HG03095 (cell line): Measurements from ENCODE around the gene RPN2.
A peak's percentile ranks its signal among the peaks of the same experiment; 100 is the strongest.
"Not testable (repeated sequence)": the region's sequence is repeated elsewhere in the genome, so short reads cannot be mapped to it uniquely, and the experiment has no call there.

Experiments
- ATAC-seq: cut with Tn5 transposase; IDR thresholded peaks from one replicate; pipeline ENCODE4 v1.9.1; 2021; ENCODE audit warnings: moderate library complexity; ENCODE audit not compliant: unreplicated experiment

Gene RPN2

DNA sequence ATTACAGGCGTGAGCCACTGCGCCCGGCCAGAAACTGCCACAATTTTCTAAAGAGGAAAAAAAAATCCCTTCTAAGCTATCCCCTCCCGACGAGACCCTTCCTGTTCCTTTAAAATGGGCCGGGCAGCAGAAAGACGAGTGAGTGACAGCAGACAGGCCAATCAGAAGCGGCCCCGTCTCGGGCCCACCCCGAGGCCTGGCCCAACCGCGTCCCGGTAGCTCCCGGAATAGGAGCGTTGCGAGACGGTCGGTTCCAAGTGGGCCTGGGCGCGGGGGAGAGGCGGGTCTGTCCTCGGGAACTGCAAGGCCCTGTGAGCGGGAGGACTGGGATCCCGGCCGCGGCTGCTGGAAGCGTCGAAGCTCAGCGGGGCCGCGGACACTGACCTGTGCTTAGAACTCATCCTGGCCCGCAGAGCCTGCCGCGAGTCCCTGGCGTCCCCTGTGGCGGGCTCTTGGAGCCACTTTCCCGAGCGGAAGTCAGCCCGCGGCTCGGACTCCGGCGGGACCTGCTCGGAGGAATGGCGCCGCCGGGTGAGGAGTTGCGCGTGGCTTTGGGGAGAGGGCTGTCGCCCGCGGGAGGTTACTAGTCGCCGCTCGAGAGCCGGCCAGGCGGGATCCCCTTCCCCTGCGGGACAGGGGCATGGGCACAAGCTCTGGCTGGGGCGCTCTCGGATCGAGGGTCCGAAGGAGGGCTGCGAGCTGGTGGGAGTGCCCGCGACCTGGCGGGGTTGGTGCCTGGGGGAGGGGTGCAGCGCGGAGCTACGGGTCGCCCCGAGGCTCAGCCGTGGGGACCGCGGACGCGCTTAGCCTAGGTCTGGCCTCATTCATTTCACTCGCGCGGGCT lies at the start of gene RPN2, which contains the start of gene MROH8:
RPN2 (plus strand) TSS at position 492 of the 844 bp plus-strand sequence; CDS start at position 519, 27 bp downstream.
MROH8 (minus strand) TSS at position 710 of the 844 bp plus-strand sequence.
- peak; percentile 82 for ATAC-seq

DNA sequence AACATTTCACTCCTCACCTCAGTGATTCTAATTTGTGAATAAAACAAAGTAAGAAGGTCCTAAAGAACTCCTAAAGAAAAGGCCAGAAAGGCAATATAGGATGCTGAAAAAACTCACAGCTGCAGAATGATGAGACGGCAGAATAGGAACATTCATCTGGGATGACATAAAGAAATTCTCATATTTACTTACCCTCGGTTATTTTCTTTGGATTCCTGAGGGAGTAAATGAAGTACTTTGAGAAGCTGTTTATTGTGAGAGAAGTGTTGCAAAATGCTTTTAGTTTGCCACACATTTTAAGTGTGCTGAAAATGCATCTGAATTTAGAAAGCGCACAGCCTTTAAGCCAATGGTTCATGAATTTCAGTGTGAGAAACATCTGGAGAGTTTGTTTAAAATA lies 47.6 kb upstream of the RPN2 start:
- no peak for ATAC-seq

GRCh38 chr20:37133952-37134351 lies 45.2 kb upstream of the RPN2 start:
- no peak for ATAC-seq

DNA sequence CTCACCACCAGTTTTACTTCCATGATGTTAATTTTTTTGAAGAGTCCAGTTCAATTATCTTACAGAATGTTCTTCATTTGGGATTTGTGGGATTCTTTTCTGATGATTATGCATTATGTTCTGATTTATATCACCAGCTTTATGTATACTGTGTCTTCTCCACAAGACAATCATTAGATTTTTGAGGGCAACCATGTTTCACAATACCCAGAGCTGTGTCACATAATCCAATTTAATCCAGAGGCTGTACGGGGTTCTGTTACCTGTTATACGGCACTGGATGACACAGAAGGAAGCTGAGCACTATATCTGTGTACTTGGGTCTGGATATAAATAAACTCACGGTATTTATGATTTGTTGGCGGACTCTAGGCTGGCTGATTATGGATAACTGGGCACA lies 41.6 kb upstream of the RPN2 start:
- no peak for ATAC-seq

GRCh38 chr20:37142708-37143107 lies 36.4 kb upstream of the RPN2 start:
- no peak for ATAC-seq

GRCh38 chr20:37144856-37145404 lies 34.2 kb upstream of the RPN2 start:
- no peak for ATAC-seq

GRCh38 chr20:37147250-37147649 lies 31.9 kb upstream of the RPN2 start:
- no peak for ATAC-seq

- ATAC-seq = not testable (repeated sequence)
Observed at GRCh38 chr20:37150864-37151263, 28.3 kb upstream of the RPN2 start.

DNA sequence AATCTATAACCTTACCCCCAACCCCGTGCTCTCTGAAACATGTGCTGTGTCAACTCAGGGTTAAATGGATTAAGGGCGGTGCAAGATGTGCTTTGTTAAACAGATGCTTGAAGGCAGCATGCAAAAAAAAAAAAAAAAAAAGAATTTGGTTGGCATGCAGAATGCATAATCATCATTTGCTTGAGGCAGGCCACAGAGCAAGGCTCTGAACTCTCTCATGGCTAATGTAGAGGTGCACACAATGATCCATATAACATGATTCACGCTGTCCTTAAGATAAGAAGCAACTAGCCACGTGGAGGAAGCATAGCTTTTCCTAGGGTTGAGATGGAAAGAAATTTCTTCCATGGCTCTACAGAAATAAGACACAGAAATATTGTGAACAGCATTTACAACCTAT lies 27.6 kb upstream of the RPN2 start:
- ATAC-seq = no peak

DNA sequence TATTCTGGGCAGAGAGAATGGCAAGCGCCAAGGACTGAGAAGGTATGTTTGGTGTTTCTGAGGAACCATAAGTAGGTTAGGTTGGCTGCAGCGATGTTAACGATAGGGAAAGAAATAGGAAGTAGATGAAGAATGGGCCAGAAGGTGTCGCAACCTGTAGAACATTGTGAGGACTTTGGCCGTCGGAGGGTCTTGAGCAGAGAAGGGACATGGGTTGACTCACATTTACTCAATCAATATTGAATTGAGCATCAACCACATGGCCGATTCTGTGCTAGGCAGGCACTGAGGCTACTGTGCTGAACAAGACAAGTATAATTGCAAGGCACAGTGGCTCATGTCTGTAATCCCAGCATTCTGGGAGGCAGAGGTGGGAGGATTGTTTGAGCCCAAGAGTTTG lies 26.8 kb upstream of the RPN2 start:
- ATAC-seq = no peak

DNA sequence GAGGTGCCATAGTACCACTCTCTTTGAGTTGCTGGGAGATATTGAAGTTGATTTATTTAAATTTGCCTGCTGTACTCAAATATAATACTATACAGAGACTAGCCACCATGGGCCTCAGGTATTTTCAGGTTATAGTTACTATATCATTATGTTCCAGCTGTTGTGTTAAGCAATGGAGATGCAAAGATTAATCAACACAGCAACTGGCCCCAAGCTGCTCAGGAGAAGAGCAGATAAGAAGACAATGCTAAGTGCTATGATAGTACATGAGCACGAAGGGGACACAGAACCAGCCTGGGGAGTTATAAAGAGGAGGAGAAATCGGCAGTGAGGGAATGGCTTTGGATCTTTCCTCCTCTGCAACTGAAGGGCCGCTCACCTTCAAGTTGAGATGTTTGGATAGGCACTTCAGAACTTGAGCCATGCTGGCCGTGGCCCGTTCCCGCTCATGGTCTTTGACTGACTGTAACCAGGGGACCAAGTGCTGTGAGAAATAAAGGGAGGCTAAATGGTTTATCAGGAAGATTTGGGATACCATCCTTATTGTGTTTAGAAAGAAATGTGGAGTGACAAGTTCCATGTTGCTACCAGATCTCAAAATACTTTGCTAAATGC lies 24.3 kb upstream of the RPN2 start:
- ATAC-seq = no peak

DNA sequence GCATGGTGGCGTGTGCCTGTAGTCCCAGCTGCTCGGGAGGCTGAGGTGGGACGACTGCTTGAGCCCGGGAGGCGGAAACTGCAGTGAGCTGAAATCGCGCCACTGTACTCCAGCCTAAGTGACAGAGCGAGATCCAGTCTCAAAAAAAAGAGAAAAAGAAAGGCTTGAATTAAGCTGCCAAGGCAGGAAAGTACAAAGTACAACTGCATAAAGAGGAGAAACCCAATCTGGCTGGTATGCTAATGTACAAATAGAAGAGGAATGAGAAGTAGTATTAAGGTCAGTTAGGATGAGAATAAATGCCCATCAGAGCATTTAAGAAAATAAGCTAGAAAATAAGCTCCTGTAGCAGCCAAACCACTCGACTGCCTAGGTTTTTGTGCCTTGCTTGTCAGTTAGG lies 23.1 kb upstream of the RPN2 start:
- no peak for ATAC-seq

DNA sequence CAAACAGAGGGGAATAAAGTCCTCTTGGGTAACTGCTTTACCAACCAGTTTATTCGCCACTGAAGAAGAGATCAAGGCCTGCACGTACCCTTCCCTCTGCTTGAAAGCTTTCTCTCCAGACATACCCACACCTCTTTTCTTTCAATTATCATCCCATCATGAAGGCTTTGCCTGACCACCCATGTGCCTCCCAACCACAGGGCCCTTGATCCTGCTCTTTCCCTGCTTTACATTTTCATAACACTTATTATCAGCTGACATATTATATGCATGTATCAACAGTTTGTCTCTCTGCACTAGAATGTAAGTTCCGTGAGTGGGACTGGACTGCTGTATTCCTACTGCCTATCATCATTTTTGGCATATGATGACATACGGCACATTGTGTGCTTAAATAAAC lies 20.9 kb upstream of the RPN2 start:
- no peak for ATAC-seq

DNA sequence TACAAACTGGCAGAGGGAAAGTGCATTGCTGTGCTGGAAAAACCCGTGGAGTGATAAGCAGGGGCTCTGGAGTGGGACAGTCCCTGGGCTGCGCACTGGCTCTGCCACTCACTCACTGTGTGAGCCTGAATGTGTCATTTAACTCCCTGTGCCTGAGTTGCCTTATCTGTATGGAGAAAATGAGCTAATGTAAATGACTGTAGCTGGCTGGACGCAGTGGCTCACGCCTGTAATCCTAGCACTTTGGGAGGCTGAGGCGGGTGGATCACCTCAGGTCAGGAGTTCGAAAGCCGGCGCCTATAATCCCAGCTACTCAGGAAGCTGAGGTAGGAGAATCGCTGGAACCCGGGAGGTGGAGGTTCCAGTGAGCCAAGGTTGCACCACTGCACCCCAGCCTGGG lies 18.4 kb upstream of the RPN2 start:
- ATAC-seq = no peak

- no peak for ATAC-seq
Observed at GRCh38 chr20:37161830-37162549, 17.1 kb upstream of the RPN2 start.

DNA sequence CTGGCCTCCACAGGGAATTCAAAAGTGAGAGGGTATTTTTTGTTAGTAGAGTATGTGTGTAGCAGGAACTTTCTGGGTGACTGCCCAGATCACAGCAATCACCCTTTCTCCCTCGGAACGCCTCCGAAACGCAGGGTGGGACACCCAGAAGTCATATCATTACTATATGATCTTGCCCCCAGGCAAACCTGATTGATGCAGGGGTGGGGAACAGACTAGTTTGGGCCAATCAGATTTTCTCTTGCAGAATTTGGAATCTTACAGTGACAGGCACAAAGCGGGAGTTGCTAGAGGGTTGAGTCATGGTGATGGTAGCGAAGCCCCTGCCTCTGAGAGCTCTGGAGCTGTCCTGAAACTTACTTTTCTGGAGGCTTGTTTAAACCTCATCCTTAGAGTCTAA lies 16.5 kb upstream of the RPN2 start:
- no peak for ATAC-seq

DNA sequence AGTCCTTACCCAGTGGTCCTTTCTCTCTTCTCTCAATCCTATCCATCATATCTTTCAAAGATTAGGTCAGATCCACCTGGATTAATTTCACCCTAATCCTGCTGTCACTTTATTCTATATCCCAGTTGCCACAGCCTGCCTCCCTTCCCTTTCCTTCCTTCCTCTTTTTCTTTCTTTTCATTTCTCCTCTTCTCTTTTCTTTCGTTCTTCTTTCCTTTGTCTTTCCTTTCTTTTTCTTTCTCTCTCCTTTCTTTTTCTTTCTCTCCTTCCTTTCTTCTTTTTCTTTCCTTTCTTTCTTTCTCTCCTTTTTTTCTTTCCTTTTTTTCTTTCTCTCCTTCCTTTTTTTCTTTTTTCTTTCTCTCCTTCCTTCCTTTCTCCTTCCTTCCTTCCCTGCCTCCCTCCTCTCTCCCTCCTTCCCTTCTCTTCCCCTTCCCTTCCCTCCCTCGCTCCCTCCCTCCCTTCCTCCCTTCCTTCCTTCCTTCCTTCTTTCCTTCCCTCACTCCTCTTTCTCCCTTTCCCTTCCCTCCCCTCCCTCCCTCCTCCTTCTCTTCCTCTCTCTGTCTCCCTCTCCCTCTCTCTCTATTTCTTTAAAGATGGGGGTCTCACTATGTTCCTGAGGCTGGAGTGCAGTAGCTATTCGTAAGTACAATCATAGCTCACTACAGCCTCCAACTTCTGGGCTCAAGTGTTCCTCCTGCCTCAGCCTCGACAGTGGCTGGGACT lies 15.1 kb upstream of the RPN2 start:
- no peak for ATAC-seq

DNA sequence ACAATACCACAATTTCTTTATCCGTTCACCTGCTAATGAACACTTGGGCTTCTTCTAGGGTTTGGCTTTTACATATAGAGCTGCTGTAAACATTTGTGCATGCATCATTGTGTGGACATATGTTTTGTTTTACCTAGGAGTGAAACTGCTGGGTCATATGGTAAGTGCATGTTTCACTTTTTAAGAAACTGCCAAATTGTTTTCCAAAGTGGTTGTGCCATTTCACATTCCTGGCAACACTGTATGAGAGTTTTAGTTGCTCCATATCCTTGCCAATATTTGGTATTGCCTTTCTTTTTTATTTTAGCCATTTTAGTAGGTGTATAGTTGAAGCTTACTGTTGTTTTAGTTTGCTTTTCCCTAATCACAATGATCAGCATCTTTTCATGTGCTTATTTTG lies 14.1 kb upstream of the RPN2 start:
- ATAC-seq = no peak

DNA sequence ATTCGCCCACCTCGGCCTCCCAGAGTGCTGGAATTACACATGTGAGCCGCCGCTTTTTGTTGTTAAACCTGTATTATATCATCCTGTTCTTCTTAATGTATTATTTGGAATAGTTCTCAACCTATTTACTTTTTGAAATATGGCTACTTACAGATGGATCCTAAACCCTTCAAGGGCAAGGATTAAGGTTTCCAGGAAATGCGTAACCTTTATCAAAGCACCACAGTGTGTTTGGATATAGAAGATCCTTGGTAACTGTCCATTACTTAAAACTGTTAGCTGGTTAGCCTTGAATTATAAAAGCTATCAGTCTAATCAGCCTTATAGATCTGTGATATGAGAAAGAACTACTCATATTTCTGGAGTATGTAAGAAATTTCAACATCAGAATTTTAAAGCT lies 12.3 kb upstream of the RPN2 start:
- no peak for ATAC-seq

DNA sequence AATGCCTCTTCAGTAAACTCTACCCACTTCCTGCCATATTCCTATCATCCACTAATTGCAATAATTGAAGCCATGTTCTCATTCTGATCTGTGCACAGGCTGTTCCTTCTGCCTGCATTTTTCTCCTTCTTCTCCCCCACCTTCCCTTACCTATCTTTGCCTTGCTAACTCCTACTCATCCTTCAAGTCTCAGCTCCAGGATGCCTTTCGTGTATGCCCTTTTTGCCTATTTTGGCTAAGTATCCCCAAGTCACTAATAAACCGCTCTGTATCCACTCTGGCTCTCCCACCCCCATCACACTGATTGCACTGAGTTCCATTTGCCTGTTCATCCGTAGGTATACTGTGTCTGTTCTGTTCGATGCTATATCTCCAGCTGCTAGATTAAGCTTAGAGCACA lies 6.3 kb upstream of the RPN2 start:
- no peak for ATAC-seq
